Left kidney (tissue), 8 donors: ENCODE data around the gene C16orf54. TPM values are rescaled to one million over a fixed set of nuclear protein-coding genes. Genes with fewer than 3 reads are reported as not detected.
"Not testable (repeated sequence)": the region's sequence is repeated elsewhere in the genome, so short reads cannot be mapped to it uniquely, and the experiment has no call there.

Source experiments
- DNase-seq: peaks from one replicate; pipeline ENCODE4 v3.0.0-alpha.2; 2013
- long read RNA-seq, 8 donors: transcript quantifications; one replicate each; lab custom pipeline, GENCODE V29; 2026
- polyA plus RNA-seq: library from polyadenylated mRNA; unstranded; fragments of 120-200 nt; gene quantifications from one replicate; pipeline ENCODE4 v1.2.1, GENCODE V29; 2013; ENCODE audit not compliant: insufficient read length

Gene C16orf54
- 0.32 TPM for polyA plus RNA-seq
- long read RNA-seq, donor 1 = 0 reads
- long read RNA-seq, donor 2 = 0 reads
- long read RNA-seq, donor 3 = 0 reads
- long read RNA-seq, donor 4, partial matches to known transcripts = 18 of 18 reads
- long read RNA-seq, donor 4, other reads (novel, unspliced or antisense) = 0 of 18 reads
- long read RNA-seq, donor 5 = 0 reads
- long read RNA-seq, donor 6 = 0 reads
- long read RNA-seq, donor 7 = 0 reads
- long read RNA-seq, donor 8 = 0 reads

GRCh38 chr16:29745853-29746345 lies at the start of gene C16orf54:
TSS of gene C16orf54 (minus strand) at chr16:29745990. CDS start at chr16:29744951, 1,039 bp downstream.
- DNase-seq = no peak

GRCh38 chr16:29794231-29794710 lies 48.5 kb upstream of the C16orf54 start:
- no peak for DNase-seq

GRCh38 chr16:29793153-29793552 lies 47.4 kb upstream of the C16orf54 start:
- DNase-seq = not testable (repeated sequence)

- no peak for DNase-seq
Observed at GRCh38 chr16:29791845-29792807, 46.3 kb upstream of the C16orf54 start.

- no peak for DNase-seq
Observed at GRCh38 chr16:29790949-29791844, 45.4 kb upstream of the C16orf54 start.

GRCh38 chr16:29790183-29790948 lies 44.6 kb upstream of the C16orf54 start, which contains the start of gene KIF22:
TSS of gene KIF22 (plus strand) at chr16:29790751. CDS start at chr16:29790760, 9 bp downstream.
- peak; percentile 99 for DNase-seq

- peak; percentile 21 for DNase-seq
Observed at GRCh38 chr16:29789775-29790182, 44.0 kb upstream of the C16orf54 start.

- DNase-seq = not testable (repeated sequence)
Observed at GRCh38 chr16:29787155-29787554, 41.4 kb upstream of the C16orf54 start.

- DNase-seq = peak; percentile 60
Observed at GRCh38 chr16:29784901-29785500, 39.2 kb upstream of the C16orf54 start.

- DNase-seq = no peak
Observed at GRCh38 chr16:29784157-29784556, 38.4 kb upstream of the C16orf54 start.

- DNase-seq = not testable (repeated sequence)
Observed at GRCh38 chr16:29783094-29783953, 37.5 kb upstream of the C16orf54 start.

- DNase-seq = no peak
Observed at GRCh38 chr16:29779474-29779873, 33.7 kb upstream of the C16orf54 start.

GRCh38 chr16:29777576-29778350 lies 32.0 kb upstream of the C16orf54 start, which contains the start of gene ZG16:
TSS of gene ZG16 (plus strand) at chr16:29778256. CDS start at chr16:29779267, 1,011 bp downstream.
- DNase-seq = no peak

- DNase-seq = no peak
Observed at GRCh38 chr16:29775742-29776408, 30.1 kb upstream of the C16orf54 start.

GRCh38 chr16:29774730-29775129 lies 28.9 kb upstream of the C16orf54 start:
- no peak for DNase-seq

- DNase-seq = not testable (repeated sequence)
Observed at GRCh38 chr16:29772330-29772729, 26.5 kb upstream of the C16orf54 start.

GRCh38 chr16:29770250-29770929 lies 24.6 kb upstream of the C16orf54 start:
- DNase-seq = no peak
